ENCODE measurements around the gene ALMS1.

DNA sequence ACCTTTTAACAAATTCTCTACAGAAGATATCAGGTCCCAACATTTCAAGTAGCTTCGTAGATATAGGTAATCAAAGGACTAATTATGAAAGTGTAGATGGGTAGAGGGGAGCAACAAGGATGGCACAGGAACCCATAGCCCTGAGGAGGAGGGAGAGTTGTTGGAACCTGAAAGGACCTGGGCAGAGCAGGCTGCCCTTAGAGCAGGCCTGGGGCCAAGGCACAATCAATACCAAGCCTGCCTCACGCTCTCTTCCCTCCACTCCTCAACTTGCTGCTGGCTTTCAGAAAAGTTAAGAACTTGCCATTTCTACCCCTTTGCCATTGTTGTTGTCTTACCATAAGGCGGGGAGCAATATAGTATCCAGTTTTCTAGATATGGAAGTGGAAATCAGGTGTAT, 266.7 kb downstream of the ALMS1 start:
- TF ChIP-seq, protein P1, sequence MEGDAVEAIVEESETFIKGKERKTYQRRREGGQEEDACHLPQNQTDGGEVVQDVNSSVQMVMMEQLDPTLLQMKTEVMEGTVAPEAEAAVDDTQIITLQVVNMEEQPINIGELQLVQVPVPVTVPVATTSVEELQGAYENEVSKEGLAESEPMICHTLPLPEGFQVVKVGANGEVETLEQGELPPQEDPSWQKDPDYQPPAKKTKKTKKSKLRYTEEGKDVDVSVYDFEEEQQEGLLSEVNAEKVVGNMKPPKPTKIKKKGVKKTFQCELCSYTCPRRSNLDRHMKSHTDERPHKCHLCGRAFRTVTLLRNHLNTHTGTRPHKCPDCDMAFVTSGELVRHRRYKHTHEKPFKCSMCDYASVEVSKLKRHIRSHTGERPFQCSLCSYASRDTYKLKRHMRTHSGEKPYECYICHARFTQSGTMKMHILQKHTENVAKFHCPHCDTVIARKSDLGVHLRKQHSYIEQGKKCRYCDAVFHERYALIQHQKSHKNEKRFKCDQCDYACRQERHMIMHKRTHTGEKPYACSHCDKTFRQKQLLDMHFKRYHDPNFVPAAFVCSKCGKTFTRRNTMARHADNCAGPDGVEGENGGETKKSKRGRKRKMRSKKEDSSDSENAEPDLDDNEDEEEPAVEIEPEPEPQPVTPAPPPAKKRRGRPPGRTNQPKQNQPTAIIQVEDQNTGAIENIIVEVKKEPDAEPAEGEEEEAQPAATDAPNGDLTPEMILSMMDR (IDR thresholded peaks at IDR 0.05), result no peak
- TF ChIP-seq EP300 (IDR thresholded peaks at IDR 0.05) (no peak), POLR2A (IDR thresholded peaks at IDR 0.05) (no peak)

Measured in ovary (tissue), 3 donors.